ENCODE measurements around the gene PIF1.

The PIF1 gene

GRCh38 chr15:64781299-64781698 is 44.1 kb downstream of the PIF1 start:
- no peak for DNase-seq (ENCODE audit: low read depth)
- no peak overlapping the region for H3K4me3 ChIP-seq (ENCODE audit: low read length)
- TF ChIP-seq, protein P1, sequence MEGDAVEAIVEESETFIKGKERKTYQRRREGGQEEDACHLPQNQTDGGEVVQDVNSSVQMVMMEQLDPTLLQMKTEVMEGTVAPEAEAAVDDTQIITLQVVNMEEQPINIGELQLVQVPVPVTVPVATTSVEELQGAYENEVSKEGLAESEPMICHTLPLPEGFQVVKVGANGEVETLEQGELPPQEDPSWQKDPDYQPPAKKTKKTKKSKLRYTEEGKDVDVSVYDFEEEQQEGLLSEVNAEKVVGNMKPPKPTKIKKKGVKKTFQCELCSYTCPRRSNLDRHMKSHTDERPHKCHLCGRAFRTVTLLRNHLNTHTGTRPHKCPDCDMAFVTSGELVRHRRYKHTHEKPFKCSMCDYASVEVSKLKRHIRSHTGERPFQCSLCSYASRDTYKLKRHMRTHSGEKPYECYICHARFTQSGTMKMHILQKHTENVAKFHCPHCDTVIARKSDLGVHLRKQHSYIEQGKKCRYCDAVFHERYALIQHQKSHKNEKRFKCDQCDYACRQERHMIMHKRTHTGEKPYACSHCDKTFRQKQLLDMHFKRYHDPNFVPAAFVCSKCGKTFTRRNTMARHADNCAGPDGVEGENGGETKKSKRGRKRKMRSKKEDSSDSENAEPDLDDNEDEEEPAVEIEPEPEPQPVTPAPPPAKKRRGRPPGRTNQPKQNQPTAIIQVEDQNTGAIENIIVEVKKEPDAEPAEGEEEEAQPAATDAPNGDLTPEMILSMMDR (conservative IDR thresholded peaks at IDR 0.05; ENCODE audit: low read length), result no peak

- no peak for DNase-seq (ENCODE audit: low read depth)
- TF ChIP-seq, protein P1 (conservative IDR thresholded peaks at IDR 0.05; ENCODE audit: low read length), result no peak
- no peak overlapping the region for H3K4me3 ChIP-seq (ENCODE audit: low read length)
Observed at GRCh38 chr15:64780600-64781156, 44.8 kb downstream of the PIF1 start.

DNA sequence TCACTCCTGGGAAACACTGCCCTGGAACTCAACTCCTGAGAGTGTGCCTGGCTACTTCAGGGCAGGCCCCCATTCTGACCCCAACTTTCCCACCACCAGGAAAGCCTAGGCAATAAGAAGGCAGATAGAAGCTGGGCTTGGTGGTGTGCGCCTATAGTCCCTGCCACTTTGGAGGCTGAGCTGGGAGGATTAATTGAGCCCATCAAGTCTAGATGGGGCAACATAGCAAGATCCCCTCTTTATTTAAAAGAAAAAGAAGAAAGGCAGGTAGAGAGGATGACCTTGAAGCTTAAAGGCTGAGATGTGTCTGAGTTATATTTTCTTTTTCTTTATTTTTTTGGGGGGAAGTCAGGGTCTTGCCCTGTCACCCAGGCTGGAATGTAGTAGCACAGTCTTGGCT is 45.8 kb downstream of the PIF1 start:
- H3K4me3 ChIP-seq (ENCODE audit: low read length), result no peak overlapping the region
- TF ChIP-seq, protein P1 (conservative IDR thresholded peaks at IDR 0.05; ENCODE audit: low read length), result no peak
- DNase-seq (ENCODE audit: low read depth), result no peak

DNA sequence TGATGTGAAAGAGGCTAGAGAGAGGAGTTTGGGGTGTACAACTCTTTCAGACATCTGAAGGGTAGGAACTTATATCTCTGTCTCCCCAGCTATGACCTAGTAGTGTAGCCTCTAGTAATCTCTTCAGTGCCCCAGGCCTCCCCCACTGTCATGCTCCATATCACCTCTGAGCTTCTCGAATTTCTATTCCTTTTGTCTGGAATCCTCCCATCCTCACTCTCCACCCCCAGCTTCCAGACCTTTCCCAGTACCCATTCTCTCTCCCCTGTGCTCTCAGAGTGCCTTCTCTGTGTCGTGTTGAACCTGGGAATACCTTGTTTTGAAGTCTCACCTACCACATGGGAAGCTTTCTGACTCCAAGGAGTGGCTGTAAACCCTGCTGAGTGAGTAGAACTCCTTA is 46.4 kb downstream of the PIF1 start:
- no peak for DNase-seq (ENCODE audit: low read depth)
- H3K4me3 ChIP-seq (ENCODE audit: low read length), result no peak overlapping the region
- TF ChIP-seq, protein P1 (conservative IDR thresholded peaks at IDR 0.05; ENCODE audit: low read length), result no peak

DNA sequence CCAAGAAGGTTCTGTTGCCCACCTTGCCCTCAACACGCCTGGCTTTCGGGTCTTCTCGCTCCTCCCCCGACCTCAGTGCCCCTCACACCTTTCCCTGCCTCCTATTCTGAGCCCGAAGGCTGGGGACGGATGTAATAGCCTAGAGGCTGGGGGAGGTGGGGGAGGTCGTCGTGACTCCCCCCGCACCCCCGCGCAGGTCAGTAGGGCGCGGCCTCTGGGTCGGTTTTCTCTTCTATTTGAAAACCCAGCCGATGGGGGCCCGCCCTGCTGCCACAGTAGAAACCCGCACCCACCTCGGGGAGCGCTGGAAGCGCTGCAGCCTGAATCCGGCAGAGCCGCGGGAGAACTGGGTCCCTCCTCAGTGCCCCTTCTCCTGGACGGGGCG is 49.1 kb downstream of the PIF1 start:
- TF ChIP-seq, protein P1 (conservative IDR thresholded peaks at IDR 0.05; ENCODE audit: low read length), result no peak
- H3K4me3 ChIP-seq (ENCODE audit: low read length), result no peak overlapping the region
- DNase-seq (ENCODE audit: low read depth), result no peak

- TF ChIP-seq, protein P1 (conservative IDR thresholded peaks at IDR 0.05; ENCODE audit: low read length), result no peak
- no peak for DNase-seq (ENCODE audit: low read depth)
- H3K4me3 ChIP-seq (ENCODE audit: low read length), result peak within 1 kb of the TSS; percentile 36
Observed at GRCh38 chr15:64775551-64776401, 49.7 kb downstream of the PIF1 start, which contains the start of gene RBPMS2. RBPMS2 (minus strand) TSS chr15:64775589; CDS start chr15:64775319, 270 bp downstream.
